Measurements from ENCODE around the gene ADCY3. TPM values are rescaled to one million over a fixed set of nuclear protein-coding genes. Genes with fewer than 3 reads are reported as not detected.

The ADCY3 gene
- total and polyA plus RNA-seq, 10 donors: 36.5 to 61.5 (median 52.7) TPM

GRCh38 chr2:24785671-24786321 lies 134.2 kb downstream of the ADCY3 start:
- no peak for DNase-seq
- Histone ChIP-seq H3K36me3 (peaks cover 0 to 18% (median 5%) of the 10 kb centered on the region in 6 donors), H3K4me1 (peaks cover 0 to 38% (median 14%) of the 10 kb centered on the region in 6 donors), H3K27me3 (replicated peaks in 1 of 7) (peaks cover 0 to 14% (median 0%) of the 10 kb centered on the region in 7 donors), H3K4me3 (peak overlapping the region in 1 of 8 donors; percentile 29), H3K27ac (peak overlapping the region in 5 of 8 donors; percentile 52 to 71 (median 64)), H3K9me3 (no peaks in the 10 kb centered on the region)
- intact Hi-C loops (cut with DNase I; ENCODE audit: low total_unique reads): no loop called here
- 49 to 58% (median 53%) methylated on average over 6 of the region's 6 CpGs for WGBS, 5 donors
- TF ChIP-seq POLR2AphosphoS5 (IDR thresholded peaks at IDR 0.05) (no peak), POLR2A (IDR thresholded peaks at IDR 0.05) (no peak), CTCF (IDR thresholded peaks at IDR 0.05 in 8 of 11, conservative IDR thresholded peaks at IDR 0.05 in 3 of 11) (no peak)

- DNase-seq: no peak
- intact Hi-C loops (cut with DNase I; ENCODE audit: low total_unique reads): no loop called here
- no peaks in the 10 kb centered on the region for H3K36me3 ChIP-seq
- WGBS, 5 donors: 88 to 98% (median 95%) methylated on average over 3 of the region's 3 CpGs
- H3K27me3 ChIP-seq (replicated peaks in 1 of 7): peaks cover 0 to 19% (median 0%) of the 10 kb centered on the region in 7 donors
- no peaks in the 10 kb centered on the region for H3K9me3 ChIP-seq
- H3K4me1 ChIP-seq: peaks cover 0 to 41% (median 20%) of the 10 kb centered on the region in 6 donors
- H3K27ac ChIP-seq: no peak overlapping the region
- H3K4me3 ChIP-seq: no peak overlapping the region
- TF ChIP-seq CTCF (IDR thresholded peaks at IDR 0.05 in 8 of 11, conservative IDR thresholded peaks at IDR 0.05 in 3 of 11): no peak
- TF ChIP-seq POLR2A (IDR thresholded peaks at IDR 0.05): no peak
- TF ChIP-seq POLR2AphosphoS5 (IDR thresholded peaks at IDR 0.05): no peak
Observed at GRCh38 chr2:24783641-24784040, 136.4 kb downstream of the ADCY3 start.

- peaks cover 0 to 11% (median 7%) of the 10 kb centered on the region in 6 donors for H3K4me1 ChIP-seq
- H3K9me3 ChIP-seq: no peaks in the 10 kb centered on the region
- no peaks in the 10 kb centered on the region for H3K36me3 ChIP-seq
- intact Hi-C loops (cut with DNase I; ENCODE audit: low total_unique reads): no loop called here
- 23 to 39% (median 33%) methylated on average over 2 of the region's 2 CpGs for WGBS, 5 donors
- no peak for DNase-seq
- peaks cover 0 to 19% (median 0%) of the 10 kb centered on the region in 7 donors for H3K27me3 ChIP-seq (replicated peaks in 1 of 7)
- TF ChIP-seq POLR2AphosphoS5 (IDR thresholded peaks at IDR 0.05) (no peak), POLR2A (IDR thresholded peaks at IDR 0.05) (no peak), CTCF (IDR thresholded peaks at IDR 0.05 in 8 of 11, conservative IDR thresholded peaks at IDR 0.05 in 3 of 11) (no peak)
- no peak overlapping the region for H3K4me3 ChIP-seq
- no peak overlapping the region for H3K27ac ChIP-seq
Observed at GRCh38 chr2:24779116-24779515, 140.9 kb downstream of the ADCY3 start.

GRCh38 chr2:24774373-24774772 lies 145.7 kb downstream of the ADCY3 start:
- Histone ChIP-seq H3K4me1 (peaks cover 0 to 9% (median 5%) of the 10 kb centered on the region in 6 donors), H3K27me3 (replicated peaks in 1 of 7) (no peaks in the 10 kb centered on the region), H3K9me3 (no peaks in the 10 kb centered on the region), H3K4me3 (no peak overlapping the region), H3K27ac (no peak overlapping the region), H3K36me3 (peaks cover 0 to 14% (median 9%) of the 10 kb centered on the region in 6 donors)
- no peak for DNase-seq
- intact Hi-C loops (cut with DNase I; ENCODE audit: low total_unique reads): no loop called here
- WGBS, 5 donors: 61 to 86% (median 82%) methylated on average over 3 of the region's 3 CpGs
- TF ChIP-seq POLR2A (IDR thresholded peaks at IDR 0.05): no peak
- TF ChIP-seq CTCF (IDR thresholded peaks at IDR 0.05 in 8 of 11, conservative IDR thresholded peaks at IDR 0.05 in 3 of 11): no peak
- TF ChIP-seq POLR2AphosphoS5 (IDR thresholded peaks at IDR 0.05): no peak
